GM19324 (cell line): Measurements from ENCODE around the gene TUT1.

Experiments used
- ATAC-seq: cut with Tn5 transposase; IDR thresholded peaks from one replicate; pipeline ENCODE4 v1.9.1; 2021; ENCODE audit warnings: mild to moderate bottlenecking, moderate library complexity; ENCODE audit not compliant: unreplicated experiment, low FRiP score

Gene TUT1

GRCh38 chr11:62543680-62544444 is 47.5 kb downstream of the TUT1 start:
- no peak for ATAC-seq

GRCh38 chr11:62542750-62543567 is 48.4 kb downstream of the TUT1 start:
- ATAC-seq, result peak; percentile 27

- ATAC-seq, result no peak
Measured at GRCh38 chr11:62542111-62542745, 49.1 kb downstream of the TUT1 start.

- ATAC-seq, result no peak
Measured at GRCh38 chr11:62540804-62541701, 50.3 kb downstream of the TUT1 start.

GRCh38 chr11:62539238-62539925 is 51.9 kb downstream of the TUT1 start:
- no peak for ATAC-seq

GRCh38 chr11:62538470-62539237 is 52.7 kb downstream of the TUT1 start:
- ATAC-seq, result no peak

GRCh38 chr11:62536301-62536957 is 54.9 kb downstream of the TUT1 start:
- no peak for ATAC-seq

- ATAC-seq, result no peak
Measured at GRCh38 chr11:62535802-62536201, 55.5 kb downstream of the TUT1 start.

GRCh38 chr11:62534779-62535545 is 56.4 kb downstream of the TUT1 start:
- ATAC-seq, result no peak

GRCh38 chr11:62532096-62532495 is 59.2 kb downstream of the TUT1 start:
- no peak for ATAC-seq
